Measurements from ENCODE around the gene S1PR4.

- TF ChIP-seq POLR2A (IDR thresholded peaks at IDR 0.05; ENCODE audit: low read depth, low read length), result no peak
- TF ChIP-seq POU2F2 (IDR thresholded peaks at IDR 0.05; ENCODE audit: low read depth, low read length), result no peak
- no peak for TF ChIP-seq SPI1 (IDR thresholded peaks at IDR 0.05; ENCODE audit: low read depth, low read length)
- TF ChIP-seq TAF1 (IDR thresholded peaks at IDR 0.05; ENCODE audit: low read depth, low read length), result no peak
Measured at GRCh38 chr19:3207461-3208242, 29.1 kb downstream of the S1PR4 start.

Measured in GM12891 (cell line).